B cell (primary cell): ENCODE data around the gene SPECC1L. TPM values are rescaled to one million over a fixed set of nuclear protein-coding genes. Genes with fewer than 3 reads are reported as not detected.
A peak's percentile ranks its signal among the peaks of the same experiment; 100 is the strongest.

Experiments used
- ATAC-seq: fragments of 200-7000 bp; cut with Tn5 transposase; one replicate; pipeline ENCODE4 v1.10.0; 2021; ENCODE audit warnings: low read depth, mild to moderate bottlenecking, moderate number of reproducible peaks, moderate library complexity
- CTCF ChIA-PET: fragments of 350-600 bp; sonication (Branson Sonifier 250); formaldehyde crosslinking; loops from one replicate; lab custom pipeline; 2021; ENCODE audit warnings: antibody characterized with exemption, inconsistent platforms; lab: Charles Lee
- POLR2A ChIA-PET: fragments of 350-600 bp; sonication (Branson Sonifier 250); formaldehyde crosslinking; loops from one replicate; lab custom pipeline; 2021; ENCODE audit warnings: antibody characterized with exemption; lab: Charles Lee
- DNase-seq: peaks from one replicate; pipeline ENCODE4 v3.0.0; 2013
- H2AFZ ChIP-seq: 2 replicates; pipeline ENCODE4 v1.6.1; 2012; ENCODE audit warnings: mild to moderate bottlenecking, low read depth, low read length; ENCODE audit not compliant: insufficient read depth, poor library complexity, severe bottlenecking
- H3K27ac ChIP-seq, 2 donors: 1 replicate in 1 of 2; 2 replicates in 1 of 2; pipeline ENCODE4 v1.5.1; 2012 to 2013; ENCODE audit warnings: low read length in 2 of 2, mild to moderate bottlenecking in 2 of 2, moderate library complexity in 1 of 2
- H3K27me3 ChIP-seq, 4 experiments: fragments of 200-600 bp in 1 of 4; sonication (generic) in 1 of 4; replicated peaks in 1 of 4; 1 replicate in 2 of 4; 2 replicates in 2 of 4; pipeline versions ENCODE4 v1.6.1 to v1.7.0; 2013 to 2016; ENCODE audit warnings: low read length in 3 of 4, mild to moderate bottlenecking in 2 of 4, mixed read lengths in 1 of 4, moderate library complexity in 1 of 4; ENCODE audit not compliant: insufficient read depth in 4 of 4, control insufficient read depth in 3 of 4; ENCODE audit errors: control extremely low read depth in 1 of 4
- H3K36me3 ChIP-seq, 2 experiments: replicated peaks in 1 of 2; 1 replicate in 1 of 2; 2 replicates in 1 of 2; pipeline versions ENCODE4 v1.6.1 to v1.7.1; 2013; ENCODE audit warnings: low read length in 1 of 2; ENCODE audit not compliant: insufficient read depth in 2 of 2, control insufficient read depth in 1 of 2; ENCODE audit errors: control extremely low read depth in 1 of 2, extremely low read depth in 1 of 2
- H3K4me1 ChIP-seq, 2 donors: fragments of 200-600 bp in 1 of 2; sonication (generic) in 1 of 2; 1 replicate in 1 of 2; 2 replicates in 1 of 2; pipeline versions ENCODE4 v1.5.1 to v1.6.1; 2013 to 2017; ENCODE audit warnings: low read length in 2 of 2; ENCODE audit not compliant: control insufficient read depth in 2 of 2, insufficient read depth in 2 of 2
- H3K4me2 ChIP-seq: replicated peaks from 2 replicates; pipeline ENCODE3; 2012; ENCODE audit warnings: mild to moderate bottlenecking, low read depth, low read length; ENCODE audit not compliant: poor library complexity, severe bottlenecking
- H3K4me3 ChIP-seq, 5 experiments: fragments of 200-600 bp in 1 of 5; sonication (generic) in 1 of 5; 1 replicate in 3 of 5; 2 replicates in 2 of 5; pipeline versions ENCODE4 v1.5.1 to v1.7.0; 2011 to 2016; ENCODE audit warnings: low read length in 4 of 5, mild to moderate bottlenecking in 4 of 5, low read depth in 2 of 5, control low read depth in 1 of 5, moderate library complexity in 1 of 5; ENCODE audit not compliant: insufficient read depth in 1 of 5; ENCODE audit errors: control extremely low read depth in 1 of 5, extremely low read depth in 1 of 5
- H3K79me2 ChIP-seq: fragments of 200-600 bp; sonication (generic); one replicate; pipeline ENCODE4 v1.6.0; 2016; ENCODE audit warnings: low read length; ENCODE audit not compliant: control insufficient read depth, insufficient read depth
- H3K9ac ChIP-seq: fragments of 200-600 bp; sonication (generic); 2 replicates; pipeline ENCODE4 v1.6.1; 2017; ENCODE audit warnings: mild to moderate bottlenecking, low read length, moderate library complexity
- H3K9me3 ChIP-seq, 3 donors: one replicate each; pipeline versions ENCODE4 v1.6.1 to v1.7.1; 2013; ENCODE audit warnings: low read length in 2 of 3; ENCODE audit not compliant: control insufficient read depth in 2 of 3, insufficient read depth in 1 of 3; ENCODE audit errors: control extremely low read depth in 1 of 3
- H4K20me1 ChIP-seq: 2 replicates; pipeline ENCODE4 v1.6.0; 2012; ENCODE audit warnings: mild to moderate bottlenecking, low read length; ENCODE audit not compliant: insufficient read depth, control insufficient read depth, poor library complexity, severe bottlenecking
- H3K27ac Mint-ChIP-seq: one replicate; pipeline ENCODE4 v1.8.0; 2021; ENCODE audit warnings: mixed read lengths
- H3K27me3 Mint-ChIP-seq: one replicate; pipeline ENCODE4 v1.8.0; 2021; ENCODE audit warnings: mixed read lengths
- H3K4me1 Mint-ChIP-seq: one replicate; pipeline ENCODE4 v1.8.0; 2021; ENCODE audit warnings: mixed read lengths
- H3K4me3 Mint-ChIP-seq: one replicate; pipeline ENCODE4 v1.8.0; 2021; ENCODE audit warnings: mixed read lengths
- H3K9me3 Mint-ChIP-seq: one replicate; pipeline ENCODE4 v1.8.0; 2022; ENCODE audit warnings: mixed read lengths; ENCODE audit not compliant: insufficient read depth
- EZH2 ChIP-seq: IDR thresholded peaks from 2 replicates; pipeline ENCODE4 v1.6.1; 2012; ENCODE audit warnings: borderline replicate concordance, low read depth, mild to moderate bottlenecking, moderate library complexity, low read length; ENCODE audit not compliant: insufficient read depth, poor library complexity, severe bottlenecking
- WGBS: methylation state at CpG from one replicate; pipeline ENCODE4 v1.1.5; 2013; ENCODE audit warnings: missing lambda C conversion rate; ENCODE audit not compliant: insufficient coverage; 5-methylcytosine and 5-hydroxymethylcytosine counted together
- intact Hi-C: fragments of 100-400 bp; cut with micrococcal nuclease; formaldehyde crosslinking; loops from one replicate; pipeline ENCODE4 v1.10.0; 2022
- polyA plus RNA-seq: library from polyadenylated mRNA; depleted of rRNA; stranded (reverse); fragments of >200 nt; gene quantifications from 2 replicates; pipeline ENCODE4 v1.2.3, GENCODE V29; 2012
- total RNA-seq, 2 donors: library from RNA; stranded (reverse); fragments of 120-200 nt in 1 of 2; gene quantifications; 1 replicate in 1 of 2; 2 replicates in 1 of 2; pipeline versions ENCODE4 v1.2.3 to v1.2.4, GENCODE V29; 2013 to 2022
- TF ChIP-seq, protein P1 (sequence below): fragments of 200-600 bp; IDR thresholded peaks from one replicate; pipeline ENCODE4 v1.8.0; 2022; ENCODE audit warnings: antibody characterized with exemption, mild to moderate bottlenecking

Gene SPECC1L
- total and polyA plus RNA-seq, 2 donors (not counting 1 experiment from before 2014, with no cell fraction given): 14.4 to 85.3 TPM

DNA sequence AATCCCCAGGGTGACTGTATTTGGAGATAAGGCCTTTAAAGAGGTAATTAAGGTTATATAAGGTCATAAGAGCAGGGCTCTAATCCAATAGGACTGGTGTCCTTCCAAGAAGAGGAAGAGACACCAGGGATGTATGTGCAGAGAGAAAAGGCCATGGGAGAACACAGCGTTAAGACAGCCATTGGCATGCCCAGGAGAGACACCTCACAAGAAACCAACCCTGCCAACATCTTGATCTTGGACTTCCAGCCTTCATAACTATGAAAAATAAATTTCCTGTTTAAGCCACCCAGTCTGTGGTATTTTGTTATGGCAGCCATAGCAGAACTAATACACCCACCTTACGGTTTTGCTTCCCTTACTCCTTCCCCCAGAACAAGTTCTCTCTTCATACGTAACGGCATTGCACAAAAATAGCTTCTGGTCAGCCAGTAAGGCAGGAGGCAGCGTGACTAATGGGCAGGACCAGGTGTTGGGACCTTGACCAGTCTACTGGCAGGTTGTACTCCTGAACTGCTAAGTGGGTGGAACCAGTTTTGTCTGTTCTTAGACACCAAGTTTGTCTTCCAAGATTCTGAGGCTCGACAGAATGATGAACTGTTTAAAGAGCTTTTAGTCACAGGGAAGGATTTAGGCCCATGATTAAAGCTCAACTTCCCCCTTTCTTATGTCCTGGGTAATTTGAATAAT lies 192.6 kb downstream of the SPECC1L start:
- Histone ChIP-seq H4K20me1 (no peaks in the 10 kb centered on the region), H2AFZ (peak overlapping the region; percentile 72), H3K4me2 (peak overlapping the region; percentile 18), H3K79me2 (no peaks in the 10 kb centered on the region), H3K27ac (peak overlapping the region; percentile 29 to 74), H3K4me3 (no peak overlapping the region), H3K27me3 (no peaks in the 10 kb centered on the region), H3K36me3 (no peaks in the 10 kb centered on the region), H3K4me1 (peaks cover 12 to 21% of the 10 kb centered on the region in 2 donors), H3K9ac (no peak overlapping the region), H3K9me3 (peaks cover 0 to 4% (median 0%) of the 10 kb centered on the region in 3 donors)
- Mint-ChIP-seq H3K4me3 (peak overlapping the region; percentile 45), H3K4me1 (peaks cover 25% of the 10 kb centered on the region), H3K27me3 (no peaks in the 10 kb centered on the region), H3K27ac (peak overlapping the region; percentile 87), H3K9me3 (peaks cover 3% of the 10 kb centered on the region)
- TF ChIP-seq EZH2: no peak
- TF ChIP-seq, protein P1, sequence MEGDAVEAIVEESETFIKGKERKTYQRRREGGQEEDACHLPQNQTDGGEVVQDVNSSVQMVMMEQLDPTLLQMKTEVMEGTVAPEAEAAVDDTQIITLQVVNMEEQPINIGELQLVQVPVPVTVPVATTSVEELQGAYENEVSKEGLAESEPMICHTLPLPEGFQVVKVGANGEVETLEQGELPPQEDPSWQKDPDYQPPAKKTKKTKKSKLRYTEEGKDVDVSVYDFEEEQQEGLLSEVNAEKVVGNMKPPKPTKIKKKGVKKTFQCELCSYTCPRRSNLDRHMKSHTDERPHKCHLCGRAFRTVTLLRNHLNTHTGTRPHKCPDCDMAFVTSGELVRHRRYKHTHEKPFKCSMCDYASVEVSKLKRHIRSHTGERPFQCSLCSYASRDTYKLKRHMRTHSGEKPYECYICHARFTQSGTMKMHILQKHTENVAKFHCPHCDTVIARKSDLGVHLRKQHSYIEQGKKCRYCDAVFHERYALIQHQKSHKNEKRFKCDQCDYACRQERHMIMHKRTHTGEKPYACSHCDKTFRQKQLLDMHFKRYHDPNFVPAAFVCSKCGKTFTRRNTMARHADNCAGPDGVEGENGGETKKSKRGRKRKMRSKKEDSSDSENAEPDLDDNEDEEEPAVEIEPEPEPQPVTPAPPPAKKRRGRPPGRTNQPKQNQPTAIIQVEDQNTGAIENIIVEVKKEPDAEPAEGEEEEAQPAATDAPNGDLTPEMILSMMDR: no peak
- 27% methylated on average over 4 of the region's 6 CpGs for WGBS
- ChIA-PET CTCF (interaction anchor here (1.0 kb wide), 1 partner anchor 39 kb away, joined by 5 read pairs; no protein-coding TSS in a partner anchor), POLR2A (interaction anchor here (0.7 kb wide), 1 partner anchor 36 kb away, joined by 4 read pairs; the partner anchor contains the start of gene ADORA2A)
- DNase-seq (peak; percentile 25), ATAC-seq (no peak)
- intact Hi-C loops: no loop called here

DNA sequence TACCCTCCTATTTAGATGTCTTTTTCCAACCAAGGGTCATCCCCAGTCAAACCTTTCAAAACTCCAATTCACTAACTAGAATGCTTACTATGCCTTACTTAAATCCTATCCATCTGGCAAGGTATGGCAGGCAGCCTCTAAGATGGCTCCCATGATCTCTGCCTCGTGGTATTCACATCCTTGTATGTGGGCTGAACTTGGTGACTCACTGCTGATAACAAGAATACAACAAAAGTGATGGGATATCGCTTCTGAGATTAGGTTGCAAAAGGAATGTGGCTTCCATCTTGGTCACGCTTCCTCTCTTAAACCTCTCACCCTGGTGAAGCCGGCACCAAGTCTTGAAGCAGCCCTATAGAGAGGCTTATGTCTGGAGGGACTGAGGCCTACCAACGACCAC lies 194.9 kb downstream of the SPECC1L start:
- Mint-ChIP-seq H3K4me3 (no peak overlapping the region), H3K9me3 (peaks cover 3% of the 10 kb centered on the region), H3K4me1 (peaks cover 25% of the 10 kb centered on the region), H3K27me3 (no peaks in the 10 kb centered on the region), H3K27ac (peak overlapping the region; percentile 3)
- no peaks in the 10 kb centered on the region for H3K27me3 ChIP-seq
- peaks cover 0 to 4% (median 0%) of the 10 kb centered on the region in 3 donors for H3K9me3 ChIP-seq
- DNase-seq (no peak), ATAC-seq (no peak)
- H2AFZ ChIP-seq: no peak overlapping the region
- ChIA-PET POLR2A (no interaction called here), CTCF (no interaction called here)
- no peak overlapping the region for H3K27ac ChIP-seq
- peaks cover 12 to 21% of the 10 kb centered on the region in 2 donors for H3K4me1 ChIP-seq
- H3K4me2 ChIP-seq: no peak overlapping the region
- H3K4me3 ChIP-seq: no peak overlapping the region
- H4K20me1 ChIP-seq: no peaks in the 10 kb centered on the region
- no peaks in the 10 kb centered on the region for H3K36me3 ChIP-seq
- TF ChIP-seq, protein P1: no peak
- no peak for TF ChIP-seq EZH2
- intact Hi-C loops: no loop called here
- H3K79me2 ChIP-seq: no peaks in the 10 kb centered on the region
- H3K9ac ChIP-seq: no peak overlapping the region
- 76% methylated on average over 3 of the region's 5 CpGs for whole genome bisulfite sequencing
